IMR-90 (cell line): ENCODE measurements around the gene PMP22. TPM values are rescaled to one million over a fixed set of nuclear protein-coding genes. Genes with fewer than 3 reads are reported as not detected.

Experiments
- ATAC-seq: fragments of 200-7000 bp; cut with Tn5 transposase; 2 replicates; pipeline ENCODE4 v1.9.1; 2020; ENCODE audit warnings: low read depth, mild to moderate bottlenecking, moderate library complexity
- BruUV-seq: library from RNA; stranded (reverse); fragments of 400-500 nt; replicated peaks from 2 replicates; lab custom pipeline; 2021; lab: Mats Ljungman, UMichigan
- CTCF ChIA-PET: fragments of 300-600 bp; formaldehyde crosslinking; extraction: SDS; loops from one replicate; lab custom pipeline; 2021; ENCODE audit warnings: antibody characterized with exemption; lab: Yijun Ruan, JAX
- POLR2A ChIA-PET: fragments of 300-600 bp; sonication (Branson Sonifier 250); formaldehyde crosslinking; loops from one replicate; lab custom pipeline; 2022; ENCODE audit warnings: antibody characterized with exemption; ENCODE audit not compliant: unreplicated experiment; lab: Charles Lee
- DNase-seq: peaks from one replicate; pipeline ENCODE4 v3.0.0; 2013
- H2AFZ ChIP-seq: replicated peaks from 2 replicates; pipeline ENCODE3; 2013; ENCODE audit warnings: low read length, mild to moderate bottlenecking; ENCODE audit not compliant: poor library complexity
- H2AK5ac ChIP-seq: 2 replicates; pipeline ENCODE4 v1.6.1; 2013; ENCODE audit warnings: low read depth, low read length, inconsistent platforms
- H2AK9ac ChIP-seq: replicated peaks from 2 replicates; pipeline ENCODE3; 2013; ENCODE audit warnings: mild to moderate bottlenecking, low read depth, low read length, moderate library complexity; ENCODE audit not compliant: poor library complexity
- H2BK120ac ChIP-seq: 2 replicates; pipeline ENCODE4 v1.6.1; 2013; ENCODE audit warnings: low read depth, low read length, inconsistent platforms
- H2BK15ac ChIP-seq: 3 replicates; pipeline ENCODE4 v1.6.1; 2013; ENCODE audit warnings: low read depth, low read length, inconsistent platforms
- H2BK20ac ChIP-seq: 2 replicates; pipeline ENCODE4 v1.6.1; 2013; ENCODE audit warnings: low read depth, mild to moderate bottlenecking, inconsistent platforms, low read length, moderate library complexity
- H2BK5ac ChIP-seq: 2 replicates; pipeline ENCODE4 v1.6.1; 2013; ENCODE audit warnings: mild to moderate bottlenecking, low read depth, low read length, inconsistent platforms; ENCODE audit not compliant: poor library complexity, severe bottlenecking
- H3K14ac ChIP-seq: replicated peaks from 2 replicates; pipeline ENCODE4 v1.6.1; 2013; ENCODE audit warnings: low read depth, low read length, inconsistent platforms
- H3K18ac ChIP-seq: 2 replicates; pipeline ENCODE4 v1.6.1; 2013; ENCODE audit warnings: low read depth, low read length, control low read depth
- H3K23ac ChIP-seq: 2 replicates; pipeline ENCODE4 v1.6.1; 2013; ENCODE audit warnings: low read depth, low read length, inconsistent platforms
- H3K27ac ChIP-seq: 2 replicates; pipeline ENCODE4 v1.5.1; 2013; ENCODE audit warnings: mild to moderate bottlenecking, control low read depth, low read length; ENCODE audit not compliant: insufficient read depth
- H3K27me3 ChIP-seq: 2 replicates; pipeline ENCODE4 v1.6.1; 2013; ENCODE audit warnings: low read length; ENCODE audit not compliant: control insufficient read depth, insufficient read depth
- H3K36me3 ChIP-seq: 2 replicates; pipeline ENCODE4 v1.6.1; 2013; ENCODE audit warnings: low read length, mixed read lengths; ENCODE audit not compliant: control insufficient read depth, insufficient read depth
- H3K4ac ChIP-seq: 2 replicates; pipeline ENCODE4 v1.6.1; 2013; ENCODE audit warnings: low read depth, low read length, inconsistent platforms
- H3K4me1 ChIP-seq: 2 replicates; pipeline ENCODE4 v1.6.1; 2013; ENCODE audit warnings: low read length, mixed read lengths; ENCODE audit not compliant: control insufficient read depth, insufficient read depth
- H3K4me2 ChIP-seq: 2 replicates; pipeline ENCODE4 v1.6.1; 2013; ENCODE audit warnings: low read depth, mild to moderate bottlenecking, control low read depth, low read length, moderate library complexity
- H3K4me3 ChIP-seq: 2 replicates; pipeline ENCODE4 v1.5.1; 2013; ENCODE audit warnings: low read depth, mild to moderate bottlenecking, control low read depth, low read length, moderate library complexity; ENCODE audit not compliant: insufficient read depth
- H3K56ac ChIP-seq: 2 replicates; pipeline ENCODE4 v1.6.1; 2013; ENCODE audit warnings: low read length, inconsistent platforms; ENCODE audit not compliant: insufficient read depth; ENCODE audit errors: extremely low read depth
- H3K79me1 ChIP-seq, 2 experiments: 2 replicates each; pipeline ENCODE4 v1.6.1; 2013; ENCODE audit warnings: low read length in 2 of 2, inconsistent platforms in 1 of 2, low read depth in 1 of 2
- H3K9ac ChIP-seq: 2 replicates; pipeline ENCODE4 v1.6.1; 2013; ENCODE audit warnings: low read depth, low read length, control low read depth
- H3K9me1 ChIP-seq: 2 replicates; pipeline ENCODE4 v1.6.1; 2013; ENCODE audit warnings: low read length, inconsistent platforms; ENCODE audit not compliant: insufficient read depth
- H3K9me3 ChIP-seq: 2 replicates; pipeline ENCODE4 v1.6.1; 2013; ENCODE audit warnings: low read length; ENCODE audit not compliant: control insufficient read depth, insufficient read depth
- H4K20me1 ChIP-seq: 2 replicates; pipeline ENCODE4 v1.6.1; 2013; ENCODE audit warnings: low read length, inconsistent platforms; ENCODE audit not compliant: insufficient read depth
- H4K5ac ChIP-seq: 2 replicates; pipeline ENCODE4 v1.6.1; 2013; ENCODE audit warnings: mild to moderate bottlenecking, low read depth, low read length, control low read depth
- H4K8ac ChIP-seq, 2 experiments: 2 replicates each; pipeline ENCODE4 v1.6.1; 2013; ENCODE audit warnings: low read depth in 2 of 2, low read length in 2 of 2, control low read depth in 1 of 2, inconsistent platforms in 1 of 2
- H4K91ac ChIP-seq: 2 replicates; pipeline ENCODE4 v1.6.1; 2013; ENCODE audit warnings: low read depth, low read length, inconsistent platforms; ENCODE audit not compliant: insufficient read depth
- BHLHE40 ChIP-seq: fragments of 150-350 bp; IDR thresholded peaks from 2 replicates; pipeline ENCODE4 v1.6.1; 2016; ENCODE audit warnings: mild to moderate bottlenecking, low read depth, low read length
- CEBPB ChIP-seq: IDR thresholded peaks from 2 replicates; pipeline ENCODE4 v1.6.1; 2012; ENCODE audit warnings: low read depth, low read length, improper control_type of control experiment
- CHD1 ChIP-seq: IDR thresholded peaks from 2 replicates; pipeline ENCODE4 v1.6.1; 2012; ENCODE audit warnings: low read depth, low read length, improper control_type of control experiment
- CTCF ChIP-seq: conservative IDR thresholded peaks from 2 replicates; pipeline ENCODE4 v1.5.1; 2012; ENCODE audit warnings: mild to moderate bottlenecking, low read depth, low read length, improper control_type of control experiment
- ELK1 ChIP-seq: fragments of 150-350 bp; IDR thresholded peaks from 2 replicates; pipeline ENCODE4 v1.6.1; 2016; ENCODE audit warnings: low read depth, mild to moderate bottlenecking, low read length, moderate library complexity, borderline replicate concordance
- MAZ ChIP-seq: IDR thresholded peaks from 2 replicates; pipeline ENCODE4 v1.6.1; 2012; ENCODE audit warnings: low read depth, mild to moderate bottlenecking, low read length, improper control_type of control experiment, moderate library complexity, borderline replicate concordance
- NFE2L2 ChIP-seq: fragments of 150-350 bp; IDR thresholded peaks from 2 replicates; pipeline ENCODE4 v1.6.1; 2016; ENCODE audit warnings: low read depth, mild to moderate bottlenecking, low read length
- POLR2A ChIP-seq: IDR thresholded peaks from 2 replicates; pipeline ENCODE4 v1.6.1; 2012; ENCODE audit warnings: mild to moderate bottlenecking, low read depth, low read length
- RAD21 ChIP-seq: IDR thresholded peaks from 2 replicates; pipeline ENCODE4 v1.6.1; 2012; ENCODE audit warnings: low read length, improper control_type of control experiment
- RCOR1 ChIP-seq: IDR thresholded peaks from 2 replicates; pipeline ENCODE4 v1.6.1; 2012; ENCODE audit warnings: mild to moderate bottlenecking, low read length, improper control_type of control experiment; ENCODE audit not compliant: insufficient replicate concordance
- RFX5 ChIP-seq: IDR thresholded peaks from 2 replicates; pipeline ENCODE4 v1.8.0; 2012; ENCODE audit warnings: low read depth, mild to moderate bottlenecking, low read length, moderate library complexity
- SMC3 ChIP-seq: fragments of 150-350 bp; IDR thresholded peaks from 2 replicates; pipeline ENCODE4 v1.6.1; 2016; ENCODE audit warnings: low read depth, mild to moderate bottlenecking, antibody characterized with exemption, low read length, moderate library complexity
- WGBS, 2 experiments: methylation state at CpG; one replicate each; pipeline versions ENCODE4 v1.1.5 to v1.1.7; 2013; ENCODE audit warnings: missing lambda C conversion rate in 2 of 2; ENCODE audit not compliant: insufficient read length in 1 of 2; ENCODE audit errors: extremely low coverage in 2 of 2; 5-methylcytosine and 5-hydroxymethylcytosine counted together
- dilution Hi-C: fragments of 300-500 bp; cut with HindIII; formaldehyde crosslinking; loops from one replicate; pipeline ENCODE4 v1.14.3; 2018; ENCODE audit warnings: low sequenced_read_pairs; ENCODE audit not compliant: unreplicated experiment
- in situ Hi-C: fragments of 300-500 bp; cut with MboI; formaldehyde crosslinking; loops from 3 replicates; pipeline ENCODE4 v1.14.3; 2019; ENCODE audit warnings: low sequenced_read_pairs, inconsistent platforms, mixed read lengths
- intact Hi-C: fragments of 100-400 bp; cut with micrococcal nuclease; formaldehyde crosslinking; loops from 2 replicates; pipeline ENCODE4 v1.10.0; 2022
- polyA plus RNA-seq, 3 experiments: library from polyadenylated mRNA; depleted of rRNA; stranded (reverse); fragments of >200 nt; gene quantifications; 2 replicates each; pipeline ENCODE4 v1.2.3, GENCODE V29; 2012; ENCODE audit warnings: low replicate concordance in 1 of 3
- total RNA-seq: library from RNA; depleted of rRNA; stranded (reverse); fragments of >200 nt; gene quantifications from 2 replicates; pipeline ENCODE4 v1.2.3, GENCODE V29; 2012

PMP22 gene
- total and polyA plus RNA-seq, 2 of the 4 experiments (the other 2 are of a cell fraction): 33.5 to 72.8 TPM

- Histone ChIP-seq H4K20me1 (peaks cover 40% of the 10 kb centered on the region; the same call in 1 of the 2 replicates), H2BK15ac (peak overlapping the region; percentile 74; the same call in 2 of the 3 replicates), H3K18ac (peak overlapping the region; percentile 79), H3K27me3 (peaks cover 12% of the 10 kb centered on the region), H4K8ac (peak overlapping the region; percentile 78 to 86), H2BK20ac (peak overlapping the region; percentile 78), H3K14ac (peak overlapping the region; percentile 94), H4K5ac (peak overlapping the region; percentile 58), H3K9ac (peak overlapping the region; percentile 98), H4K91ac (peak overlapping the region; percentile 95), H2AK9ac (peak overlapping the region; percentile 95), H3K36me3 (peaks cover 33% of the 10 kb centered on the region), H3K4ac (peak overlapping the region; percentile 95), H3K4me1 (peaks cover 15% of the 10 kb centered on the region), H3K4me3 (peak overlapping the region; percentile 76), H2BK120ac (peak overlapping the region; percentile 84), H2AFZ (peak overlapping the region; percentile 94), H2AK5ac (peak overlapping the region; percentile 42; the same call in 1 of the 2 replicates), H3K9me1 (peaks cover 18% of the 10 kb centered on the region; the same call in 1 of the 2 replicates), H3K56ac (peak overlapping the region; percentile 82), H3K27ac (peak overlapping the region; percentile 88), H3K23ac (peak overlapping the region; percentile 95), H3K4me2 (peak overlapping the region; percentile 80), H3K79me1 (peaks cover 22 to 53% of the 10 kb centered on the region in 2 experiments), H3K9me3 (no peaks in the 10 kb centered on the region), H2BK5ac (peak overlapping the region; percentile 75)
- ATAC-seq (peak; percentile 60), DNase-seq (peak; percentile 88)
- ChIA-PET CTCF (interaction anchor here (0.6 to 2.5 kb wide), 4 partner anchors 25 to 242 kb away, joined by 3 to 9 read pairs (median 4); no protein-coding TSS in a partner anchor), POLR2A (interaction anchor here (0.6 kb wide), 1 partner anchor 102 kb away, joined by 3 read pairs; no protein-coding TSS in a partner anchor)
- dilution Hi-C loops (no loop called here), in situ Hi-C loops (loop anchor here (10.0 to 25.0 kb wide), 3 partner anchors 174 to 702 kb away; no protein-coding TSS in a partner anchor), intact Hi-C loops (loop anchor here (1.0 to 10.0 kb wide), 4 partner anchors 84 to 738 kb away; partner anchors contain the start of genes TEKT3, TTC19 and ZSWIM7)
- 2% methylated on average over 31 of the region's 67 CpGs; no CpG with 5 or more reads in 1 of the 2 experiments for WGBS, 2 experiments
- BruUV-seq: no TSS peak
- TF ChIP-seq NFE2L2: no peak
- TF ChIP-seq BHLHE40: 0 out of 2 replicates have a peak, but pooled peaks have one; percentile 0
- no peak for TF ChIP-seq RCOR1
- TF ChIP-seq CEBPB: no peak
- TF ChIP-seq RFX5: no peak
- TF ChIP-seq ELK1: no peak
- peak; percentile 68 for TF ChIP-seq POLR2A
- peak; percentile 33; the same call in 1 of the 2 replicates for TF ChIP-seq MAZ
- no peak for TF ChIP-seq CHD1
- peak; percentile 92 for TF ChIP-seq SMC3
- peak; percentile 97 for TF ChIP-seq CTCF
- TF ChIP-seq RAD21: peak; percentile 98
Measured at GRCh38 chr17:15260376-15261257, 4.5 kb downstream of the PMP22 start.
